K562 (cell line): ENCODE data around the gene COL20A1. TPM values are rescaled to one million over a fixed set of nuclear protein-coding genes. Genes with fewer than 3 reads are reported as not detected.

ENCODE experiments used
- ATAC-seq: fragments of 200-7000 bp; cut with Tn5 transposase; 3 replicates; pipeline ENCODE4 v1.9.1; 2020; ENCODE audit warnings: moderate library complexity
- BruUV-seq: library from RNA; stranded (reverse); fragments of 400-500 nt; replicated peaks from 2 replicates; lab custom pipeline; 2021; lab: Mats Ljungman, UMichigan
- CTCF ChIA-PET: fragments of 300-600 bp; formaldehyde crosslinking; extraction: SDS; loops from one replicate; lab custom pipeline; 2021; ENCODE audit warnings: low intra/inter-chr PET ratio; lab: Yijun Ruan, JAX
- POLR2A ChIA-PET: fragments of 300-600, 350-650 bp; sonication (Branson Sonifier 250); formaldehyde crosslinking; extraction: SDS; loops from one replicate; lab custom pipeline; 2021; ENCODE audit warnings: antibody characterized with exemption, inconsistent platforms; lab: Yijun Ruan, JAX
- DNase-seq, 4 experiments: peaks; one replicate each; pipeline versions ENCODE4 v3.0.0 to v3.0.0-alpha.2; 2011 to 2018; ENCODE audit warnings: low spot score in 3 of 4, mixed read lengths in 3 of 4; ENCODE audit errors: extremely low read depth in 1 of 4
- FAIRE-seq: peaks from 2 replicates; lab custom pipeline; 2011; peaks lifted over from hg19 to GRCh38; lab: Jason Lieb, UNC
- H2AFZ ChIP-seq: 2 replicates; pipeline ENCODE4 v1.6.0; 2011; ENCODE audit warnings: low read depth, low read length, control low read depth, inconsistent platforms
- H3K27ac ChIP-seq: fragments of 200-600 bp; 3 replicates; pipeline ENCODE4 v1.8.0; 2011; ENCODE audit warnings: low read depth, mild to moderate bottlenecking, control low read depth, inconsistent platforms, low read length, moderate library complexity, mixed read lengths; ENCODE audit errors: extremely low read depth
- H3K27me3 ChIP-seq, 2 experiments: fragments of 300-600 bp in 1 of 2; 2 replicates in 1 of 2; 3 replicates in 1 of 2; pipeline versions ENCODE4 v1.6.0 to v1.8.0; 2011; ENCODE audit warnings: inconsistent platforms in 2 of 2, low read length in 2 of 2, mild to moderate bottlenecking in 1 of 2, mixed read lengths in 1 of 2, moderate library complexity in 1 of 2; ENCODE audit not compliant: control insufficient read depth in 2 of 2, insufficient read depth in 2 of 2
- H3K36me3 ChIP-seq: fragments of 300-600 bp; 3 replicates; pipeline ENCODE4 v1.8.0; 2011; ENCODE audit warnings: mild to moderate bottlenecking, low read length, inconsistent platforms; ENCODE audit not compliant: control insufficient read depth, insufficient read depth
- H3K4me1 ChIP-seq, 2 experiments: fragments of 200-600 bp in 1 of 2; replicated peaks in 1 of 2; 2 replicates in 1 of 2; 3 replicates in 1 of 2; pipeline versions ENCODE4 v1.5.1 to v1.8.0; 2011; ENCODE audit warnings: inconsistent platforms in 2 of 2, low read length in 2 of 2, mild to moderate bottlenecking in 1 of 2, mixed read lengths in 1 of 2, moderate library complexity in 1 of 2; ENCODE audit not compliant: control insufficient read depth in 2 of 2, insufficient read depth in 2 of 2
- H3K4me2 ChIP-seq: 2 replicates; pipeline ENCODE4 v1.6.1; 2011; ENCODE audit warnings: low read length, control low read depth, inconsistent platforms, mixed read lengths; ENCODE audit not compliant: insufficient read depth
- H3K4me3 ChIP-seq: fragments of 200-600 bp; sonication (generic), shearing (Covaris generic); 2 replicates; pipeline ENCODE4 v1.5.1; 2016; ENCODE audit warnings: control low read depth, inconsistent platforms
- H3K79me2 ChIP-seq: fragments of 200-600 bp; 3 replicates; pipeline ENCODE4 v1.8.0; 2011; ENCODE audit warnings: low read length, inconsistent platforms; ENCODE audit not compliant: control insufficient read depth, insufficient read depth
- H3K9ac ChIP-seq, 2 experiments: 2 replicates each; pipeline versions ENCODE4 v1.6.0 to v1.6.1; 2011; ENCODE audit warnings: low read depth in 2 of 2, low read length in 2 of 2, control low read depth in 1 of 2, inconsistent platforms in 1 of 2, mild to moderate bottlenecking in 1 of 2, mixed read lengths in 1 of 2; ENCODE audit not compliant: insufficient read depth in 1 of 2
- H3K9me1 ChIP-seq: one replicate; pipeline ENCODE4 v1.6.0; 2011; ENCODE audit warnings: inconsistent platforms, mild to moderate bottlenecking, low read length, moderate library complexity; ENCODE audit not compliant: control insufficient read depth, insufficient read depth
- H3K9me3 ChIP-seq: replicated peaks from 2 replicates; pipeline ENCODE4 v1.5.1; 2011; ENCODE audit warnings: low read depth, low read length, inconsistent platforms; ENCODE audit not compliant: control insufficient read depth, insufficient read depth
- H4K20me1 ChIP-seq: replicated peaks from 2 replicates; pipeline ENCODE4 v1.6.1; 2011; ENCODE audit warnings: low read length, inconsistent platforms, mixed read lengths; ENCODE audit not compliant: control insufficient read depth, insufficient read depth
- CC2D1A ChIP-seq: fragments of 450-650 bp; IDR thresholded peaks from 2 replicates; pipeline ENCODE4 v1.6.1; 2017; ENCODE audit warnings: mild to moderate bottlenecking
- CHD1 ChIP-seq: fragments of 200-600 bp; sonication (generic); IDR thresholded peaks from one replicate; pipeline ENCODE4 v1.6.1; 2012; ENCODE audit warnings: mild to moderate bottlenecking, moderate library complexity, low read length, inconsistent platforms
- NFIC ChIP-seq: fragments of 450-650 bp; IDR thresholded peaks from 2 replicates; pipeline ENCODE4 v1.6.1; 2017; ENCODE audit warnings: mild to moderate bottlenecking, inconsistent platforms
- POLR2A ChIP-seq: fragments of 450-650 bp; conservative IDR thresholded peaks from 2 replicates; pipeline ENCODE4 v1.6.1; 2016
- SMARCA4 ChIP-seq: fragments of 450-650 bp; IDR thresholded peaks from 2 replicates; pipeline ENCODE4 v1.6.1; 2016
- ZBTB8A ChIP-seq: fragments of 450-650 bp; IDR thresholded peaks from 2 replicates; pipeline ENCODE4 v1.6.1; 2018; ENCODE audit warnings: mild to moderate bottlenecking, moderate library complexity; ENCODE audit not compliant: partially characterized antibody
- WGBS: fragments of 100-300 bp; shearing (Covaris generic); methylation state at CpG from one replicate; pipeline ENCODE4 v1.1.6; 2016; ENCODE audit warnings: low coverage, mixed read lengths; ENCODE audit not compliant: insufficient coverage; ENCODE audit errors: missing lambda C conversion rate; 5-methylcytosine and 5-hydroxymethylcytosine counted together
- in situ Hi-C: fragments of 300-500 bp; cut with MboI; formaldehyde crosslinking; loops from 4 replicates; pipeline ENCODE4 v1.15.0; 2018; ENCODE audit warnings: inconsistent platforms, mixed read lengths
- intact Hi-C: fragments of 100-400 bp; cut with micrococcal nuclease; formaldehyde crosslinking; loops from 2 replicates; pipeline ENCODE4 v1.14.2; 2022
- polyA plus RNA-seq, 8 experiments: library from polyadenylated mRNA; depleted of rRNA in 4 of 8; stranded (reverse) in 5 of 8; unstranded in 3 of 8; fragments of >200 nt; fragmentation: Nextera tagmentation in 2 of 8; fragmentation: Illumina TruSeq in 1 of 8; extraction: Ambion mirVana in 2 of 8; extraction: Trizol in 1 of 8; gene quantifications; 2 replicates each; pipeline versions ENCODE4 v1.2.1 to v1.2.3, GENCODE V29; 2011 to 2014; ENCODE audit warnings: inconsistent platforms in 1 of 8, missing spikeins in 1 of 8
- total RNA-seq, 7 experiments: library from RNA; depleted of rRNA in 6 of 7; stranded (reverse); fragments of >200 nt in 6 of 7; fragmentation: Illumina TruSeq in 2 of 7; extraction: Trizol in 2 of 7; gene quantifications; 2 replicates each; pipeline versions ENCODE4 v1.2.1 to v1.2.3, GENCODE V29; 2011 to 2021; ENCODE audit warnings: low replicate concordance in 1 of 7

COL20A1 gene
- total and polyA plus RNA-seq, 9 of the 15 experiments (the other 6 are each of a cell fraction or from before 2014, with no cell fraction given), result not detected

- 5% methylated on average over 17 of the region's 21 CpGs for WGBS
- intact Hi-C loops, result no loop called here
- CTCF ChIA-PET, result no interaction called here
These were observed 51.8 kb downstream of the COL20A1 start for GRCh38 chr20:63344616-63345327.

DNA sequence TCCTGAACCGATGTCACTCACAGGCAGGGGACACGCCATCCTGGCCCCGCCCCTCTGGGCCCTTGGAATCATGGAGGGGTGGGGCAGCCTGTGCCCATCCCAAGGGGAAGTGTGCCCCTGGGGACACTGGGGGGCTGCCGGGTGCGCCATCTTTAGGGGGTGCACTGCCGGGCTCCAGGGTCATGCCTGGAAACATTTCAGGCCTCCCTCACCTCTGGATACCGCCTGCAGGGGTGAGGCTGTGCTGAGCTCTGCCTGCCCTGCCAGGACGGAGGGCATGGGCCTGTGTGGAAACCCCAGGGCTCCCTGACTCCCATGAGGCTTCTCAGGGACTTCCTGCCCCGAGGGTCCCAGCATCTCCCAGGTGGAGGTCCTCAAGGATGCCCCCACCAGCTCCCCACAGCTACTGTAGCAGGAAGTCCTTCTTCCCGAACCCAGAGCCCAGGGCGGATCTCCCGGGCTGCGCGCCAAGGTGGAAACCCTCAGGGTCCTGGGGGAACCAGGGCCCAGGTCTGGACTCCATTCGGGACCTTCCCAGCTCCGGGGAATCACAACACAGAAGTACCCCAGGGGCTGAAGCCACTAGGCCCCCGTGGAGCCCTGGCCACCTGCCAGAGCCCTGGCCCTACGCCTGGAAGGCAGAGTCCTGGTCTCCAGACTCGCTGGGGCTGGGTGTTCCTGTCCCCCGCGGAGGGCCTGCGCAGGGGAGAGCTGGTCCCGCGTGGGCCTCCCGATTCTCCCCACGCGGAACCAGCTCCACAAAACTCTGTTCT, 52.5 kb downstream of the COL20A1 start:
- no peaks in the 10 kb centered on the region for H3K79me2 ChIP-seq
- H4K20me1 ChIP-seq, result no peaks in the 10 kb centered on the region; the same call in none of the 2 replicates
- peaks cover 0 to 43% of the 10 kb centered on the region in 2 experiments; a peak in 2 of 5 replicates for H3K4me1 ChIP-seq
- DNase-seq (no peak), FAIRE-seq (no peak), ATAC-seq (no peak)
- WGBS, result under 1% methylated on average over 26 of the region's 27 CpGs
- ChIA-PET POLR2A (interaction anchor here (0.6 to 1.1 kb wide), 4 partner anchors 12 to 147 kb away, joined by 3 to 4 read pairs (median 3); no protein-coding TSS in a partner anchor), CTCF (no interaction called here)
- no peaks in the 10 kb centered on the region for H3K9me3 ChIP-seq
- no peak overlapping the region for H2AFZ ChIP-seq
- no TSS peak for BruUV-seq
- H3K9me1 ChIP-seq, result no peaks in the 10 kb centered on the region
- H3K9ac ChIP-seq, result no peak overlapping the region; a peak in 1 of 4 replicates
- H3K4me3 ChIP-seq, result no peak overlapping the region
- no peak overlapping the region for H3K27ac ChIP-seq
- no peaks in the 10 kb centered on the region for H3K36me3 ChIP-seq
- H3K4me2 ChIP-seq, result no peak overlapping the region
- intact Hi-C loops, result no loop called here
- TF ChIP-seq POLR2A, result no peak
- peak; percentile 20; the same call in 1 of the 2 replicates for TF ChIP-seq NFIC
- peaks cover 43 to 81% of the 10 kb centered on the region in 2 experiments; a peak in 4 of 5 replicates for H3K27me3 ChIP-seq
- in situ Hi-C loops, result no loop called here

More at GRCh38 chr20:63344616-63345327, 51.8 kb downstream of the COL20A1 start:
- Histone ChIP-seq H3K27ac (no peak overlapping the region), H3K27me3 (peaks cover 43 to 81% of the 10 kb centered on the region in 2 experiments; a peak in 4 of 5 replicates), H3K4me2 (no peak overlapping the region), H3K9me1 (no peaks in the 10 kb centered on the region), H3K9ac (no peak overlapping the region), H3K4me3 (no peak overlapping the region), H4K20me1 (no peaks in the 10 kb centered on the region; the same call in none of the 2 replicates), H3K36me3 (no peaks in the 10 kb centered on the region), H3K9me3 (peaks cover 2% of the 10 kb centered on the region; the same call in 1 of the 2 replicates), H3K79me2 (no peaks in the 10 kb centered on the region), H3K4me1 (peaks cover 0 to 43% of the 10 kb centered on the region in 2 experiments; a peak in 2 of 5 replicates), H2AFZ (no peak overlapping the region)
- BruUV-seq, result no TSS peak
- no peak for FAIRE-seq
- POLR2A ChIA-PET, result no interaction called here
- in situ Hi-C loops, result no loop called here
- ATAC-seq, result no peak
- DNase-seq, result no peak
- TF ChIP-seq CC2D1A, result no peak
- TF ChIP-seq ZBTB8A, result no peak
- no peak for TF ChIP-seq CHD1
- no peak for TF ChIP-seq SMARCA4
